Right lobe of liver (tissue), 6 donors: ENCODE results near the gene GRID1. TPM values are rescaled to one million over a fixed set of nuclear protein-coding genes. Genes with fewer than 3 reads are reported as not detected.

ENCODE experiments used
- ATAC-seq, 4 donors: fragments of 200-7000 bp; cut with Tn5 transposase; one replicate each; pipeline ENCODE4 v1.9.1; 2020; ENCODE audit warnings: mild to moderate bottlenecking in 4 of 4, moderate library complexity in 4 of 4
- DNase-seq, 3 donors: peaks; one replicate each; pipeline ENCODE4 v3.0.0-alpha.2; 2020
- H3K27ac ChIP-seq, 3 donors: fragments of 200-600 bp; one replicate each; pipeline ENCODE4 v1.8.0; 2022
- H3K27me3 ChIP-seq, 2 donors: fragments of 200-600 bp; one replicate each; pipeline ENCODE4 v1.8.0; 2022
- H3K36me3 ChIP-seq, 4 donors: fragments of 200-600 bp; sonication (generic) in 1 of 4; one replicate each; pipeline versions ENCODE4 v1.5.1 to v1.8.0; 2017 to 2022; ENCODE audit warnings: control low read depth in 1 of 4
- H3K4me1 ChIP-seq, 4 donors: fragments of 200-600 bp; sonication (generic) in 1 of 4; one replicate each; pipeline versions ENCODE4 v1.5.1 to v1.8.0; 2017 to 2022; ENCODE audit warnings: control low read depth in 1 of 4
- H3K4me3 ChIP-seq, 3 donors: fragments of 200-600 bp; one replicate each; pipeline ENCODE4 v1.8.0; 2022
- H3K9me3 ChIP-seq, 4 donors: fragments of 200-600 bp; sonication (generic) in 1 of 4; one replicate each; pipeline versions ENCODE4 v1.5.1 to v1.8.0; 2017 to 2022; ENCODE audit warnings: control low read depth in 1 of 4
- POLR2A ChIP-seq: fragments of 450-650 bp; IDR thresholded peaks from one replicate; pipeline ENCODE4 v1.6.1; 2017; ENCODE audit warnings: antibody characterized with exemption, mild to moderate bottlenecking
- WGBS: methylation state at CpG from one replicate; pipeline ENCODE4 v1.1.6; 2018; ENCODE audit warnings: low coverage, low lambda C conversion rate; ENCODE audit not compliant: insufficient coverage; ENCODE audit errors: missing lambda C conversion rate; 5-methylcytosine and 5-hydroxymethylcytosine counted together
- intact Hi-C, 2 donors: fragments of 100-400 bp; cut with DNase I; formaldehyde crosslinking; loops; one replicate each; pipeline versions ENCODE4 v1.11.2 to v1.14.1; 2022
- total RNA-seq, 6 experiments: library from RNA; depleted of rRNA in 2 of 6; stranded (reverse); fragments of >200 nt in 2 of 6; fragmentation: NEBNext Ultra II Directional in 3 of 6; extraction: Animal tissue kit (Norgen Biotek cat#: 25700) in 3 of 6; gene quantifications; one replicate each; pipeline versions ENCODE4 v1.1.0 to v1.2.4, GENCODE V29; 2016 to 2023
- TF ChIP-seq, protein P1 (sequence below), 4 donors: fragments of 200-600 bp in 3 of 4; fragments of 450-650 bp in 1 of 4; IDR thresholded peaks; one replicate each; pipeline versions ENCODE4 v1.5.1 to v1.8.0; 2016 to 2022; ENCODE audit warnings: antibody characterized with exemption in 4 of 4, mild to moderate bottlenecking in 2 of 4
- donor health status: DM: no; HTN: yes; CAD: no.
- donor health status: DM: no; HTN: no; CAD: no.
- donor health status: DM: no; HTN: no; CAD: no.
- donor health status: DM: no; HTN: yes; CAD: no.
- donor health status: DM: no; HTN: yes; CAD: no.

The GRID1 gene
- total RNA-seq, 6 experiments from 2014 or later, result 0.05 to 1.9 (median 0.81) TPM

DNA sequence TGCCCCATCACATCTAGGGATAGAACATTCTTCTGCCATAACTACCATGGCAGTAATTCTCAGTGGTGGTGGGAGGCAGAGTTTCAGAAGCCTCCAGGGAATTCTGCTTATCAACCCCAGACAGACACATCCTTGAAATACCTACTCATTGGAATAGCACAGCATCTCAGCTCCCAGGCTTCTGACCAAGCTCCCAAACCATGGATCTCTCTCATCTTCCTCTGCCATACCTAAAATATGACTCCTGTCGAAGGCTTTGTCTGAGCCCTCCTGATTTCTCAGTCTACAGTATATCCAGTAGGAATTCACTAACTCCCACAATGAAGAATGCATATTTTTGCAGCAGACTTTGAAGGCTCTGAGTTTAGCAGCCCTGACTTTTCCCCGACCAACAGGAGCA, 687.5 kb downstream of the GRID1 start:
- Histone ChIP-seq H3K27me3 (no peaks in the 10 kb centered on the region), H3K9me3 (no peaks in the 10 kb centered on the region), H3K4me1 (no peaks in the 10 kb centered on the region), H3K4me3 (no peak overlapping the region), H3K36me3 (no peaks in the 10 kb centered on the region), H3K27ac (no peak overlapping the region)
- intact Hi-C loops, result no loop called here
- no peak for TF ChIP-seq POLR2A
- TF ChIP-seq, protein P1, sequence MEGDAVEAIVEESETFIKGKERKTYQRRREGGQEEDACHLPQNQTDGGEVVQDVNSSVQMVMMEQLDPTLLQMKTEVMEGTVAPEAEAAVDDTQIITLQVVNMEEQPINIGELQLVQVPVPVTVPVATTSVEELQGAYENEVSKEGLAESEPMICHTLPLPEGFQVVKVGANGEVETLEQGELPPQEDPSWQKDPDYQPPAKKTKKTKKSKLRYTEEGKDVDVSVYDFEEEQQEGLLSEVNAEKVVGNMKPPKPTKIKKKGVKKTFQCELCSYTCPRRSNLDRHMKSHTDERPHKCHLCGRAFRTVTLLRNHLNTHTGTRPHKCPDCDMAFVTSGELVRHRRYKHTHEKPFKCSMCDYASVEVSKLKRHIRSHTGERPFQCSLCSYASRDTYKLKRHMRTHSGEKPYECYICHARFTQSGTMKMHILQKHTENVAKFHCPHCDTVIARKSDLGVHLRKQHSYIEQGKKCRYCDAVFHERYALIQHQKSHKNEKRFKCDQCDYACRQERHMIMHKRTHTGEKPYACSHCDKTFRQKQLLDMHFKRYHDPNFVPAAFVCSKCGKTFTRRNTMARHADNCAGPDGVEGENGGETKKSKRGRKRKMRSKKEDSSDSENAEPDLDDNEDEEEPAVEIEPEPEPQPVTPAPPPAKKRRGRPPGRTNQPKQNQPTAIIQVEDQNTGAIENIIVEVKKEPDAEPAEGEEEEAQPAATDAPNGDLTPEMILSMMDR (IDR thresholded peaks at IDR 0.05), result no peak
- DNase-seq (no peak), ATAC-seq (no peak)
- WGBS, result 92% methylated on average over 2 of the region's 2 CpGs

DNA sequence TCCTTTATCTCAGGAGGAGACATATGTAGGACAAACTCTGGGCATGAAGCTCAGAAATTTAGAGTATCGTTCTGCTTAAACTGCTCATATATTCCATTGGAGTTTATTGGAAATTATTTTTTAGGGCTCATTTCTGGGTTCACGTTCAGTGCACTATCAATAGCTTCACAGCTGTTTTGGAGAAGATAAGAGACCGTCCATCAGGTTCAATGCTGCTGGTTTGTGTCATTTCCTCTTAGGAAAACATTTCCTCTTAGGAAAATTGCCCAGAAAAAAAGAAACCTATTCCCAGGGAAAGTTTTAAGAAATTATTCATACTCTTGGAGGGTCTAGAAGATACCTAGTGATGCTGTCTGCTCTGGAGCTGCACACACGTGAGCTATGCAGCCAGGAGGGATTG, 691.7 kb downstream of the GRID1 start:
- peak in 2 of 4 donors; percentile 52 to 58 for ATAC-seq

DNA sequence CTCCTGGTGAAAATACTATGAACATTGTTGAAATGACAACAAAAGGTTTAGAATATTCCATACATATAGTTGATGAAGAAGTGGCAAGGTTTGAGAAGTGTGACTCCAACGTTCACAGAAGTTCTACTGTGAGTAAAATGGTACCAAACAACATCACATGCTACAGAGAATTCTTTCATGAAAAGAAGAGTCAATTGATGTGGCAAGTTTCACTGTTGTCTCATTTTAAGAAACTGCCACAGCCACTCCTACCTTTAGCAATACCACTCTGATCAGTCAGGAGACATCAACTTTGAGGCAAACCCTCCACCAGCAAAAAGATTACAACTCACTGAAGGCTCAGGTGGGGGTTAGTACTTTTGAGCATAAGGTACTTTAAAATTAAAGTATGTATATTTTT, 693.3 kb downstream of the GRID1 start:
- Histone ChIP-seq H3K9me3 (no peaks in the 10 kb centered on the region), H3K36me3 (no peaks in the 10 kb centered on the region), H3K27ac (no peak overlapping the region), H3K4me3 (no peak overlapping the region), H3K27me3 (no peaks in the 10 kb centered on the region), H3K4me1 (no peaks in the 10 kb centered on the region)
- intact Hi-C loops, result no loop called here
- no peak for ATAC-seq
- WGBS, result 44% methylated on average over 1 of the region's 1 CpG
- TF ChIP-seq, protein P1 (IDR thresholded peaks at IDR 0.05), result no peak
- TF ChIP-seq POLR2A, result no peak
- no peak for DNase-seq

More for the DNA sequence above, 691.7 kb downstream of the GRID1 start:
- Histone ChIP-seq H3K9me3 (no peaks in the 10 kb centered on the region), H3K27ac (no peak overlapping the region), H3K36me3 (no peaks in the 10 kb centered on the region), H3K27me3 (no peaks in the 10 kb centered on the region), H3K4me1 (no peaks in the 10 kb centered on the region), H3K4me3 (no peak overlapping the region)
- no peak for DNase-seq
- intact Hi-C loops, result no loop called here
- WGBS, result 32% methylated on average over 4 of the region's 4 CpGs
- TF ChIP-seq, protein P1 (IDR thresholded peaks at IDR 0.05), result no peak
- no peak for TF ChIP-seq POLR2A

DNA sequence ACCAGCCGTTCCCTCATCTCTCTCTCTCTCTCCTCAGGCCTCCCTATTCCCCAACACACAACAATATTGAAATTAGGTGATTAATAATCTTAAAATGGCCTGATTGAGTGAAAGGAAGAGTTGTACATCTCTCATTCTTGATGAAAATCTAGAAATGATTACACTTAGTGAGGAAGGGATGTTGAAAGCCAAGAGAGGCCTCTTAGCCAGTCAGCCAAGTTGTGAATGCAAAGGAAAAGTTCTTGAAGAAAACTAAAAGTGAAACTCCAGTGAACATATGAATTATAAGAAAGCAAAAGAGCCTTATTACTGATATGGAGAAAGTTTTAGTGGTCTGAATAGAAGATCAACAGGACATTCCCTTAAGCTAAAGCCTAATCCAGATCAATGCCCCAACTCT, 695.1 kb downstream of the GRID1 start:
- Histone ChIP-seq H3K4me3 (no peak overlapping the region), H3K27ac (no peak overlapping the region), H3K27me3 (no peaks in the 10 kb centered on the region), H3K4me1 (no peaks in the 10 kb centered on the region), H3K36me3 (no peaks in the 10 kb centered on the region), H3K9me3 (no peaks in the 10 kb centered on the region)
- no peak for DNase-seq
- TF ChIP-seq POLR2A, result no peak
- TF ChIP-seq, protein P1 (IDR thresholded peaks at IDR 0.05), result no peak
- intact Hi-C loops, result no loop called here
- no peak for ATAC-seq
- 58% methylated on average over 1 of the region's 1 CpG for WGBS

DNA sequence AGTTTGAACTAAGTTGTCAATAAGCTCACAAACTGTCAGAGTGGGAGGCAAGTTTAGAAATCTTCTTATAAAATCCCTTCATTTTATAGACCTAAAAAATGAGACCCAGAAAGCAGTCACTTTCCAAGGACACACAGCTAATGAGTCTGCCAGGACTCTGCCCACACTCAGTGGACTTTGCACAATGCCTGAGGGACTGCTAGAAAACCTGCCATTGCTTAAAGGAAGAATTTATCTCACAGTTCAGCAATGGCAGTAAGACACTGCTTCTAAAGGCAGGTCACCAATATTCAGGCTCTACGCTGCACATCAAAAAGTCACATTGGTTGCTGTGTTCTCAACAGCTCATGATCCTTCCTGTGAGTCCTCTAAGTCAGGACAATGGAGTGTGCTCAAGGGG, 698.1 kb downstream of the GRID1 start:
- Histone ChIP-seq H3K4me1 (no peaks in the 10 kb centered on the region), H3K4me3 (no peak overlapping the region), H3K27me3 (no peaks in the 10 kb centered on the region), H3K9me3 (no peaks in the 10 kb centered on the region), H3K36me3 (no peaks in the 10 kb centered on the region), H3K27ac (no peak overlapping the region)
- DNase-seq, result no peak
- TF ChIP-seq, protein P1 (IDR thresholded peaks at IDR 0.05), result no peak
- TF ChIP-seq POLR2A, result no peak
- intact Hi-C loops, result no loop called here
- peak in 1 of 4 donors; percentile 25 for ATAC-seq
- WGBS, result 100% methylated on average over 1 of the region's 1 CpG
